ENCODE results near the gene GPX4.

GPX4 gene

DNA sequence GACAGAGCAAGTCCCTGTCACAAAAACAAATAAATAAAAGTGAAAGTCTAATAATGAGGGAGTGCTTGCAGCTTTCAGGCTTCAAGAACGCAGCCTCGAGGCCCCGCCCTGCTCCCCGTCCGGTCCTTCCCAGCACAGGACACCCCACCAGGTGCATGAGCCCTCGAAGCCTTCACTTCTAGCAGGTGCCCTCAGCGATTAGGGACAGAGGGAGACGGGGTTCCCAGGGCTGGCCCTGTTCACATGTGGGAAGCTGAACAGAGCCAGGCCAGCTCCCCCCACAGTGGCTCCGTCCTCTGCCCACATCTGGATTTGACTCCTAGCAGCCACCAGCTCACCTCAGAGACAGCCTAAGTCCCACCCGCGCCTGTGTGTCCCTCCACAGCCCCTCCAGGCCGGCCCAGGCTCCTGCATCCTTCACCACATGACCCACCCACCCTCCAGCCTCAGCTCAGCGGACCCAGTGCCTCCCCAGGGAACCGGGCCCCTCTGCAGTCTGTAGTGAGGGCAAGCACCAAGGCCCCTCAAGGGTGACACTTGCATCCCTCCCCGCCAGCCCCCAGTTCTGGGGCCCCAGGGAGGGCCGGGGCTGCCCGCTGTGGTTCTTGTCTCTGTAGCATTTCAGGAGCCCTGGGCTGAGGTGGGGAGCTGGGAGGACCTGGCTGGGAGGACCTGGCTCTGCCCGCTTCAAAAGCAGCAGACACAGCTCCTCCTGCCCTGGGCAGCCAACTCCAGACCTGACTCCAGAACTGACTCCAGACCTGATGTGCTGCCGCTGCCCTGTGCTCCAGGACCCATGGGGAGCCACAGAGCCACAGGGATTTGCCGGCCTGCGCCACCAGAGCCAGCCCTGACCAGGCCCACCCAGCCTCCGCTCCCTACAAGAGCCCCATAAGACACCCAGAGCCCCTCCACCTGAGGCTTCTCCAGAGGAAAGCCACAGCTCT, 27.2 kb downstream of the GPX4 start:
- DNase-seq (ENCODE audit: low read depth in 2 of 2) = peak; percentile 46 to 53

- DNase-seq (ENCODE audit: low read depth in 2 of 2) = peak; percentile 82 to 91
These were observed 28.1 kb downstream of the GPX4 start for GRCh38 chr19:1131718-1132551.

- DNase-seq (ENCODE audit: low read depth in 2 of 2) = no peak
These were observed 29.0 kb downstream of the GPX4 start for GRCh38 chr19:1132552-1133383.

GRCh38 chr19:1133471-1133929, 29.7 kb downstream of the GPX4 start:
- peak; percentile 52 to 74 for DNase-seq (ENCODE audit: low read depth in 2 of 2)

- no peak for DNase-seq (ENCODE audit: low read depth in 2 of 2)
These were observed 30.6 kb downstream of the GPX4 start for GRCh38 chr19:1134431-1134830.

GRCh38 chr19:1135454-1135853, 31.7 kb downstream of the GPX4 start:
- DNase-seq (ENCODE audit: low read depth in 2 of 2) = no peak

GRCh38 chr19:1136201-1136600, 32.4 kb downstream of the GPX4 start:
- DNase-seq (ENCODE audit: low read depth in 2 of 2) = no peak

- no peak for DNase-seq (ENCODE audit: low read depth in 2 of 2)
These were observed 33.0 kb downstream of the GPX4 start for GRCh38 chr19:1136621-1137317.

DNA sequence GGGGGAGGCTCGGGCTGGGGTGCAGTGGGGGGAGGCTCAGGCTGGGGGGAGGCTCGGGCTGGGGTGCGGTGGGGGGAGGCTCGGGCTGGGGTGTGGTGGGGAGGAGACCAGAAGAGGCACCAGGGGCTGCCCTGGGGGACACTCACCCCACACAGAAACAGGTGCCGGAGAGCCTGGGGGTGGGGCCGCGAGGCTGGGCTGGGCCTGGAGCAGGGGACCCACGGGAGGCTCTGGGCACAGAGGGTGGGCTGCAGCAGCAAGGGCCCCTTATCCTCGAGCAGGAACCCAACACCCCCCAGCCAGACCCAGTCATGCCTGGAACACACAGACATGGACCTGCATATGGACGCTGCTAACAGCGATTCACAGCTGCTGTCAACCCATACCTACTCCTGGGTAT, 34.3 kb downstream of the GPX4 start:
- DNase-seq (ENCODE audit: low read depth in 2 of 2) = no peak

DNA sequence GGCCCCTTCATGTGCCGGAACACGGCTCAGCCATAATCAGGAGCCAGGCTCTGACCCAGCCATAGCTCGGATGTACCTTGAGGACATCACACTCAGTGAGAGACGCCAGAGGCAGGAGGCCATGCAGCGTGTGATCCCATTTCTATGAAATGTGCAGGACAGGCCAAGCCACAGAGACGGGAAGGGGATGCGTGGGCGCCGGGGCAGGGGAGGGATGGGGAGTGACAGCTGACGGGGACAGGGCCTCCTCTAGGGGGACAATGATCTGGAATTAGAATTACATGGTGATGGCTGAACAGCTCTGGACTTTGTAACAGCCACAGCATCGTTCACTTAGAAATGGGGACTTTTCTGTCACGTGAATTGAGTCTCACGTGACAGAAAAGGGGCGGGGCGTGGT, 35.3 kb downstream of the GPX4 start:
- DNase-seq (ENCODE audit: low read depth in 2 of 2) = no peak

- DNase-seq (ENCODE audit: low read depth in 2 of 2) = no peak
These were observed 36.7 kb downstream of the GPX4 start for GRCh38 chr19:1140272-1141027.

DNA sequence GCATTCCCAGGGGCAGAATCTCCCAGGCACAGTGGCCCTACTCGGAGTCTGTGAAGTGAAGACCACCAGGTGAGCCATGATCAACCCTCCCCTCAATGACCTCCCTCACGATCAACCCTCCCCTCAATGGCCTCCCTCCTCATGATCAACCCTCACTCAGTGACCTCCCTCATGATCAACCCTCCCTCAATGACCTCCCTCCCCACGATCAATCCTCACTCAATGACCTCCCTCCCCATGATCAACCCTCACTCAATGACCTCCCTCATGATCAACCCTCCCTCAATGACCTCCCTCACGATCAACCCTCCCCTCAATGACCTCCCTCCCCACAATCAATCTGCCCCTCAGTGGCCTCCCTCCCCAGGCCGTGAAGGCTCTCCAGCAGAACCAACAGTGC, 38.1 kb downstream of the GPX4 start:
- DNase-seq (ENCODE audit: low read depth in 2 of 2) = no peak

- no peak for DNase-seq (ENCODE audit: low read depth in 2 of 2)
These were observed 40.1 kb downstream of the GPX4 start for GRCh38 chr19:1143828-1144399.

GRCh38 chr19:1144741-1145140, 40.9 kb downstream of the GPX4 start:
- DNase-seq (ENCODE audit: low read depth in 2 of 2) = no peak

DNA sequence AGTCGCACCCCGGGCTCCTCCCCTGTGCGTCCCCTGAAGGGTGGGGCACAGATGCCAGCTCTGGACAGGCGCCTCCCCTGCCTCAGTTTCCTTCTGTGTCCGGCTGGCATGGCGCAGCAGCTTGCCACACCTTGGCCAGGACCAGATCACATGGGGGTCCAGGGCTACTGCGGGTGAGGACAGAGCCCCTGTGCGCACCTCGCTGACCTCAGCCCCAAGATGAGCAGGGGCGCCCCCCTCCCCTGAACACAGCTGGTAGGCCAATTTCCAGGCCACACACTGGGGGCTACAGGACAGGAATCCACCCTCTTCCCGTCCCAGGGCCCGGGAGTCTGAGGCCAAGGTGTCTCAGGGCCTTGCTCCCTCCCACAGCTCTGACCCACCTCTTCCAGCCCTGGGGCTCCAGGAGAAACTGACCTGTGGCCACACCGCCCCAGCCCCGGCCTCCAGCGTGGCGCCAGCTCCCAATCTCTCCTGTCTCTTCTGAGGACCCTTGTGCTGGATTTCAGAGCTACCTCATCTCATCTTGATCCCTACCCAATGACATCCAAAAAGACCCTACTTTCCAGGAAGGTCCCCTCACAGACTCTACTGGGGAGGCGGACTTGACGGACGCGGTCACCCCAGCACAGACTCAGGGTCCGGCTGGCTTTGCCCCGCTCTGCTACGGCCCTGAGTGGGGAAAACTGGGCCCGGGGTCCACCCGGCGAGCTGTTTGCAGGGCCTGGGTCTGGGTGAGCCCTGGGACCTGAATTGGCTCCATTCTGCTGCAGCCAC, 42.0 kb downstream of the GPX4 start:
- DNase-seq (ENCODE audit: low read depth in 2 of 2) = no peak

- DNase-seq (ENCODE audit: low read depth in 2 of 2) = no peak
These were observed 42.6 kb downstream of the GPX4 start for GRCh38 chr19:1146412-1146699.

GRCh38 chr19:1146858-1147780, 43.3 kb downstream of the GPX4 start:
- DNase-seq (ENCODE audit: low read depth in 2 of 2) = no peak

DNA sequence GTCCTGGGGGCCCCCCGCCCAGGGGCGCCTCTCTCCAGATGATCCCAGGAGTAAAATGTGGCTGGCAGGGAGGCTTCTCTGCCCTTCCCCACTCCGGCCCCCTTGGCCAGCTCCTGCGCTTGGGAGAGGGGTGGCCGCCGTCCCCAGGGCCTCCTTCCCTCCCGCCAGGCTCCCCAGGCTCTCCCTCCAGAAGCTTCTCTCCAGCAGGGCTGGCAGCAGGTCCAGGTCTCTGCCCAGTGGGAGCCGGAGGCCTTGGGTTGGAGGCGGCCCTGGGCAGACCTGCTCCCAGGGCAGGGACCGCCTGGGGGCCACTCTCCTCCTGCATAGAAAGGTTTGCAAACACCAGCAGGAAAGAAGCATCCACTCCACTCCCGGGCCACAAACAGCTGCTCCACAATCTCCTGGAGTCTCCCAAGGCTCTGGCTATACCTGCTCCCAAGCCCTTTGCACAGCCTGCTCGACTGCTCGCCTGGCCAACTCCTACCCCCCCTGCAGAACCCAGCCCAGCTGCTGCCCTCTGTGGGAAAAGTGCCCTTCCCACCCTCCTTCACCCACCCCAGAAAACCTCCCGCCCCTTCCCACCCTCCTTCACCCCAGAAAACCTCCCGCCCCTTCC, 44.2 kb downstream of the GPX4 start:
- DNase-seq (ENCODE audit: low read depth in 2 of 2) = no peak

All from stimulated activated CD4-positive, alpha-beta T cell treated with anti-CD3 and anti-CD28 coated beads, Interleukin-1b, Interleukin-23, amount 100 ng/mL, for 4 hours (primary cell).